GM03348 (cell line): ENCODE results near the gene OR4D1.

Source experiments
- DNase-seq: peaks from one replicate; pipeline ENCODE4 v3.0.0; 2012; ENCODE audit warnings: low spot score

Gene OR4D1

DNA sequence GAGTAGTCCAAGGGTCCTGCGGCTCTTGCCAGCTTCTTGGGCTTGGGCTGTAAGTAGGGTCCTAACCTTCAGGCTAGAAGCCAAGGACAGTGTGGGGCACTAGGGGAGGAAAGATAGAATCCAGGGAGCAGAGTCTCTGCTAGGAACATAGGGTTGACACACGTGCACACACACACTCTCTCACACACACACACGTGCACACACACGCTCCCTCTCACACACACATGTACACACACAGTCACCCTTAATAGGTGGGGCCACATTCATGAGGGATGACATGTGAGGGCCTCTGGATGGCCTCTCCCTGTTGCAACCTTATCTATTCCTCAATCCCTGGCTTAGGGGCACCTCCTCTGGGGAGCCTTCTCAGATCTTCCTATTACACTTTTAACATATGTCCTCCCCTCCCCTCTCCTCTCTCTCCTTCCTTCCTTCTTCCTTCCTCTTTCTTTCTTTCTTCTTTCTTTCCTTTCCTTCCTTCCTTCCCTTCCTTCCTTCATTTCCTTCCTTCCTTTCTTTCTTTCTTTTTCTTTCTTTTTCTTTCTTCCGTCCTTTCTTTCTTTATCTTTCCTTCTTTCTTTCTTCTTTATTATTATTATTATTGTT lies 47.4 kb downstream of the OR4D1 start:
- no peak for DNase-seq

DNA sequence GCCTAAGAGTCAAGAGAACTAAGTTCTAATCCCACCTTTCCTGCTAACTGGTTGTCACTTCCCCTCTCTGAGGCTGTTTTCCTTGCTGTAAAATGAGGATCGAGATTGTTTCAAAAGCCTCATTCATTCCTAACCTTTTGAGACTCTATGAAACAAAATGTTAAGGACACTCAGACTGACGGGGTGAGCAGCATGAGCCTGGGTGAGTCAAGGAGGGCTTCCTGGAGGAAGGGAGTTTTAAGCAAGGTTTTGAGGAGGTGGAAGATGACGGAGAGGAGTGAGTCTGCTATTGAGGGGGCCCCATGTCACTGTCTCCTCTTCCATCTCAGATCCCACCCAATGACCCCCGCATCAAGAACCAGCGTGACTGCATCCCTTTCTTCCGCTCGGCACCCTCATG lies 48.4 kb downstream of the OR4D1 start:
- DNase-seq = no peak

DNA sequence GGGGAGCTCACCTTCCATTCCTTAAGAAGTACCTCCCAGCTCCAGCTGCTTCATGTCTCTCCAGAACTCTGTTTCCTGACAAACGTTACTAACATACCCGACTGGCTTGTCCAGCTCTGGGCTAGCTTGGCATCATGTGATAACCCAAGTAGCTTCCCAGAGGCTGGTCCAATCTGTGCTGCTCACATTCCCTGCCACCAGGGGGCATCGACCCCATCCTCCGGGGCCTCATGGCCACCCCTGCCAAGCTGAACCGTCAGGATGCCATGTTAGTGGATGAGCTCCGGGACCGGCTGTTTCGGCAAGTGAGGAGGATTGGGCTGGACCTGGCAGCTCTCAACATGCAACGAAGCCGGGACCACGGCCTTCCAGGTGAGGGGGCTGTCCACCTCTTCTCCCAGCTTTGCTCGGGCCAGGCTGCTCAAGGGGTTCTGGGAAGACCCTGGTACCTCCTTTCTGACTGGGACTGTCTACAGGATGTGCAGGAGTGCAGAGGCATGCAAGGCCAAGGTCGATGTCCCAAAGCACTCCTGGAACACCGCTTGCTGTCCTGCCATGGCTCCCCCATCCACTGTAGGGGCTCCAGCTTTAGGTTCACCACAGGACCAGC lies 51.9 kb downstream of the OR4D1 start:
- peak; percentile 48 for DNase-seq

DNA sequence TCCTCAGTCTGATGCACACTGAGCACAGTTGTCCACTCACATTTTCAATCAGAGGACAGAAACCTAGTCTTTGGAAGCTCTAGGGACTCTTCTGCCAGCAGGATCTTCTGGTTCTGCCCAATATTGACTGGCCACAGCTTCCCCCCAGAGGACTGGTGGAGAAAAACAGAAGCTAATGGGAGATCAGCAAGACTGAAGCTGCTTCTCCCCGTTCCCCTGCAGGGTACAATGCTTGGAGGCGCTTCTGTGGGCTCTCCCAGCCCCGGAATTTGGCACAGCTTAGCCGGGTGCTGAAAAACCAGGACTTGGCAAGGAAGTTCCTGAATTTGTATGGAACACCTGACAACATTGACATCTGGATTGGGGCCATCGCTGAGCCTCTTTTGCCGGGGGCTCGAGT lies 54.7 kb downstream of the OR4D1 start:
- no peak for DNase-seq

DNA sequence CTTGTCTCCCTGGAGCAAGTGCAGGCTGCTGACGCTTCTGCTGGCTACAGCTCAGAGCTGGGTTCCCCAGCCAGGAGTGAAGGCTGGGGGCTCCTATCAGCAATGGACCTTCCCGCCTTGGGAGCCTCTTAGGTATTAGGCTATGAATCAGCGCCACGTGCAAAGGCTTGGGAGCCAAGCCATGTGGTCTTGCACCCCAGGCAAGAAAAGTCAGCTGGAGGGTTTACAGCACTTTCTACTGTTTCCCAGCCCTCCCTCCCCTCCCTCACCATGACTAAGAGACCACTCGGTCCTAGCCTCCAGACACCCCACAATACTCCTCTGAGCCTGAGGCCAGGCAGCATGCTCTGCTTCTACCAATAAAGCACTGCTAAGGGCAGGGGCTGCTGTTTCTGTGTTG lies 56.6 kb downstream of the OR4D1 start:
- DNase-seq = no peak

DNA sequence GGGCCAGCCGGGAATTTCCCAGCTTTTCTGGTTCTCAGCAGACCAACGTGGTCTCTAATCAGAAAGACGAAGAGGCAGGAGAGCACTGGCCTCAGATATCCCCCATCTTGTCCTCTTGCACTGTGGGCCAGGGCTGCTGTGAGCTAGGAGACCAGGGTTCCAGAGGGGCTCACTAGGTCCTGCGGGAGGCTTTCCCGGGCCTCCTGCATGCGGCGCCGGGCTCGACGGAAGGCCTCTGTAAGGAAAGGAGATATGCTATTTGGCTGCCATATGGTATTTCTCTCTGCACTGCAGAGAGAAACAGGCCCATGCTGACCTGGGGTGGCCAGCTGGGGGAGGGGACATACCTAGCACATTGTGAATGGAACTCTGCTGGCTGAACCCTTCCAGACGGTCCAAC lies 57.8 kb downstream of the OR4D1 start:
- DNase-seq = no peak

DNA sequence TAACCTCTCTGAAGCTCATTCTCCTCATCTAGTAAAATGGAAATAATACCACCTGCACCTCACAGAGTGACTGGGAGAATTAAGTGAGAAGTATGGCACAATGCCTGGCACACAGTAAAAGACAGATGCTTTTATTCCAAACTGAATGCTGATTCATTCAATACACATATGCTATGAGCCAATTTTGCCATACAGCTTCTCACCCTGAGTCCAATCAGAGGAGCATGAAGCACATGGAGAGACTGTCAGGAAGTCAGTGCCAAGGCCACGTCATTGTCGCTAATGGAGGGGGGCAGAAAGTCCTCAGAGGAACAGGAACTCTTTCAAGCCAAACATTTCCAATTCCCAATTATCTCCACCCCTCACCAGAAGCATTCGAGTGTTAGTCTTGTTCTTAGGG lies 59.3 kb downstream of the OR4D1 start:
- no peak for DNase-seq

DNA sequence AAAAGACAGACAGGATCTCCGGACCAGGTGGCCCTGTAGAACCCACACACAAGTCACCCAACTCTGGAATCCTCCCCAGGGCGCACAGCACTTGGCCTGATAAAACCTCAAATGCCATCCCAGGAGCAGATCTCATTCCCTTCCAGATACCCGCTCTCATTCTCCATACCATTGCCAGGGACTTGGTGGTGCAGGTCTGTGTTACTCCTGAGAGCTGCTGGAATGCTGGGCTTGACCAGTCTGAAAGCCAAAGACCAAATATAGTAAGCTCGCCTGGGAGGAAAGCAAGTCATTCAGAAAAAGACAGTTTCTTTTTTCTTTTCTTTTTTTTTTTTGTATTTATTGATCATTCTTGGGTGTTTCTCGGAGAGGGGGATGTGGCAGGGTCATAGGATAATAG lies 60.2 kb downstream of the OR4D1 start:
- DNase-seq = no peak
